IPS-18a (cell line): ENCODE results near the gene DUSP12.

ENCODE experiments used
- H3K27ac ChIP-seq: one replicate; pipeline ENCODE4 v1.5.1; 2013; ENCODE audit warnings: low read length
- H3K27me3 ChIP-seq: one replicate; pipeline ENCODE4 v1.6.1; 2013; ENCODE audit warnings: mild to moderate bottlenecking, low read length; ENCODE audit not compliant: control insufficient read depth, insufficient read depth
- H3K36me3 ChIP-seq: one replicate; pipeline ENCODE4 v1.6.1; 2013; ENCODE audit warnings: low read depth, low read length; ENCODE audit not compliant: control insufficient read depth
- H3K4me1 ChIP-seq: one replicate; pipeline ENCODE4 v1.6.1; 2013; ENCODE audit warnings: low read depth, low read length; ENCODE audit not compliant: control insufficient read depth
- H3K4me3 ChIP-seq: one replicate; pipeline ENCODE4 v1.5.1; 2013; ENCODE audit warnings: low read length
- H3K9ac ChIP-seq: one replicate; pipeline ENCODE4 v1.6.1; 2013; ENCODE audit warnings: mild to moderate bottlenecking, low read length, moderate library complexity
- H3K9me3 ChIP-seq: one replicate; pipeline ENCODE4 v1.6.1; 2013; ENCODE audit warnings: low read depth, low read length; ENCODE audit not compliant: control insufficient read depth

DUSP12 gene

GRCh38 chr1:161777261-161777660 is 27.7 kb downstream of the DUSP12 start:
- H3K27me3 ChIP-seq: no peaks in the 10 kb centered on the region
- H3K36me3 ChIP-seq: no peaks in the 10 kb centered on the region
- no peaks in the 10 kb centered on the region for H3K4me1 ChIP-seq
- no peaks in the 10 kb centered on the region for H3K9me3 ChIP-seq
- no peak overlapping the region for H3K9ac ChIP-seq
- H3K4me3 ChIP-seq: no peak overlapping the region
- no peak overlapping the region for H3K27ac ChIP-seq

DNA sequence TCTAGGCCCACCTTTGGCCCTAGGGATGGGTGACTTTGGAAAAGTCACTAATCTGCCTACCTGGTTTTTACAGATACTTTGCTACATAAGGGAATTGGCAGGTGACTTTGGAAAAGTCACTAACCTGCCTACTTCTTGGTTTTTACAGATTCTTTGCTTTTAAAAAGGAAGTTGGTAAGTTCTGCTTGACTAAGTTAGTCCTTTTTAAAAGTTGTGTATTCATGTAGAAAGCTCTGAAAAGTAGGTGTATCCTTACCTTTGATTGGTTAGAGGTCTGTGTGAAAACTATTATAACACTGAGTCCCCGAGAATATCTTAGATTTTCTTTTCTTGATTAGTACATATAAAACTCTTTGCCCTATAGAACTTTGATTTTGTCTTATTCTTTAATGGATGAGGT is 28.9 kb downstream of the DUSP12 start:
- Histone ChIP-seq H3K27ac (no peak overlapping the region), H3K9me3 (no peaks in the 10 kb centered on the region), H3K4me1 (no peaks in the 10 kb centered on the region), H3K27me3 (no peaks in the 10 kb centered on the region), H3K4me3 (no peak overlapping the region), H3K9ac (no peak overlapping the region), H3K36me3 (no peaks in the 10 kb centered on the region)

GRCh38 chr1:161779393-161779792 is 29.8 kb downstream of the DUSP12 start:
- H3K27ac ChIP-seq: no peak overlapping the region

DNA sequence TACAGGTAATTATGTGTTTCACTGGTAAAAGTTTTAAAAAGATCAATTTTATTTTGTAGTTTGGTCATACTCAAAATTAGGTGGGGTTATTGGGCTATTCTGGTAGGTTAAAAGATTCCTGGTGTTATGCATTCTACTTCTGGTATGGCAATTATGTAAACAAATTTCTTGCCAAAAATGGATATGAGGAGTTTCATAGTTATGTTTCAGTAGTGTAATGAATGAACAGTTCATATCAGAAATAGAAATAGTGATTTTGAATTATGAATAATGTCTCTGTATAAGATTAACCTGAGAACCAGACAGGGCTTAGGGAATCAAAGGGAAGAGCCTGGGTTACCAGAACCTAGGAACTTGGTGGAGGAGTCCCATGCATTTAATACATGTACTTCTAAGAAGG is 32.4 kb downstream of the DUSP12 start:
- H3K4me3 ChIP-seq: no peak overlapping the region
- H3K9ac ChIP-seq: no peak overlapping the region
- no peaks in the 10 kb centered on the region for H3K27me3 ChIP-seq
- H3K27ac ChIP-seq: no peak overlapping the region
- no peaks in the 10 kb centered on the region for H3K4me1 ChIP-seq
- H3K9me3 ChIP-seq: no peaks in the 10 kb centered on the region
- peaks cover 8% of the 10 kb centered on the region for H3K36me3 ChIP-seq

More at GRCh38 chr1:161779393-161779792, 29.8 kb downstream of the DUSP12 start:
- Histone ChIP-seq H3K4me1 (no peaks in the 10 kb centered on the region), H3K9me3 (no peaks in the 10 kb centered on the region), H3K36me3 (peaks cover 4% of the 10 kb centered on the region), H3K27me3 (no peaks in the 10 kb centered on the region), H3K9ac (no peak overlapping the region), H3K4me3 (no peak overlapping the region)

GRCh38 chr1:161782886-161783285 is 33.3 kb downstream of the DUSP12 start:
- no peaks in the 10 kb centered on the region for H3K27me3 ChIP-seq
- H3K4me3 ChIP-seq: no peak overlapping the region
- H3K36me3 ChIP-seq: peaks cover 9% of the 10 kb centered on the region

DNA sequence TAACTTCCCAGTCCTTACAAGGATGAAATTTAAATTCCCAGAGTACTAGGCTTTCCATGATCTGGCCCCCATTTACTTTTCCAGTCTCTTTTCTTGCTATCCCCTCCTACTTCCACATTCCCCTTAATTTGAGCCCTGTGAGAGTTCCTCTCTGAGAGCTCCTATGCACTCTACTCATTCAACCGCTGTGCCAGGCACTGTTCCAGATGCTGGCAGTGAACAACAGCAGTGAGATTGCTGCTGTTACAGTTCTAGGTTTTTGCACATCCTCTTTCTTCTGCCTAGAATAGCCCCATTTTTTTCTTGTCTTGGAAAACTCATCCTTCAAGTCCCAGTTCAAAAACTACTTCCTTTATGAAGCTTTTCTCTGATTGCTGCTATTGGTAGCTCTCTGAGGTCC is 35.4 kb downstream of the DUSP12 start:
- H3K36me3 ChIP-seq: peaks cover 9% of the 10 kb centered on the region
- H3K27me3 ChIP-seq: no peaks in the 10 kb centered on the region
- H3K9me3 ChIP-seq: no peaks in the 10 kb centered on the region
- no peak overlapping the region for H3K4me3 ChIP-seq
- no peaks in the 10 kb centered on the region for H3K4me1 ChIP-seq
- no peak overlapping the region for H3K9ac ChIP-seq
- no peak overlapping the region for H3K27ac ChIP-seq

More at GRCh38 chr1:161782886-161783285, 33.3 kb downstream of the DUSP12 start:
- no peaks in the 10 kb centered on the region for H3K4me1 ChIP-seq
- no peak overlapping the region for H3K9ac ChIP-seq
- no peaks in the 10 kb centered on the region for H3K9me3 ChIP-seq
- no peak overlapping the region for H3K27ac ChIP-seq

DNA sequence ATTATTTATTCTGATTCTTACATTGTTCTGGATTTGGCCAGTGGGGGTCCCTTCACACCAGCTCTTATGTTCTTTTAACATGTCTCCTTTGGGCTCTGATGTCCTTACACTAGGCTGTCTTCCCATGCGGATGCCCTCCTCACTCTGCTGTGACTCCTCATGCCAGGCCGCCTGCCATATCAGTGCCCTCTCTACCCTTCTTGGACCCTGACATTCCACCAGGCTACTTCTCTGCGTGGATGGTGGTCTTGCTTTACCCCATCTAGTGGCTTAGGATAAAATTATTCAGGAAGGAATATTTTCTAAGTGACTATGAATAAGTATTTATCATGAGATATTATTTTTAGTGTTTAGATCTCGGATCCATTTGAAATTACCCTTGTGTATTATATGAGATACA is 37.8 kb downstream of the DUSP12 start:
- Histone ChIP-seq H3K27ac (no peak overlapping the region), H3K4me3 (no peak overlapping the region), H3K9ac (no peak overlapping the region), H3K27me3 (no peaks in the 10 kb centered on the region), H3K9me3 (no peaks in the 10 kb centered on the region), H3K4me1 (no peaks in the 10 kb centered on the region), H3K36me3 (peaks cover 9% of the 10 kb centered on the region)

DNA sequence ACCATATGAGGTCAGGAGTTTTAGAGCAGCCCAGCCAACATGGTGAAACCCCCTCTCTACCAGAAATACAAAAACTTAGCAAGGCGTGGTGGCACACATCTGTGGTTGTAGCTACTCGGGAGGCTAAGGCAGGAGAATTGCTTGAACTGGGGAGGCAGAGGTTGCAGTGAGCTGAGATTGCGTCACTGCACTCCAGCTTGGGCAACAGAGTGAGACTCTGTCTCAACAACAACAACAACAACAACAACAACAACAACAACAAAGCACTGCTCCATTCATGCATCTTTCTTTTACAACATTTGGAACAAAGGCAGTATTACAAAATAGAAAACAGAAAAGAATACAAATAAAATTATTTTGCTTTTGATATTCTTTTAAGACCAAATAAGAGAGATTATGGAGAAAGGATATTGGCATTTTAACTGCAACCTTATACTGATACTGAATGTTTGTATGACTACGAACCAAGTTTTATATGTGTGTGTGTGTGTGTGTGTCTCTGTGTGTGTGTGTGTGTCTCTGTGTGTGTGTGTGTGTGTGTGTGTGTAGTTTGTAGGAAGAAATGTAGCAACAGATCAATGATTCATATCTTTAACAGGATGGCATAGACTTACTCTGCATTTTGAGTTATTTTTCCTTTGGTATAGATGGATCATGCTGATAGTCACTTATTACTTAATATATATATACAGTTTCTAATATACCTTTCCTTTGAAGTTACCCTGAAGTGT is 41.2 kb downstream of the DUSP12 start:
- no peak overlapping the region for H3K4me3 ChIP-seq
- peaks cover 5% of the 10 kb centered on the region for H3K36me3 ChIP-seq
- no peaks in the 10 kb centered on the region for H3K9me3 ChIP-seq
- no peak overlapping the region for H3K9ac ChIP-seq
- no peaks in the 10 kb centered on the region for H3K4me1 ChIP-seq
- no peaks in the 10 kb centered on the region for H3K27me3 ChIP-seq
- no peak overlapping the region for H3K27ac ChIP-seq

GRCh38 chr1:161791904-161792655 is 42.5 kb downstream of the DUSP12 start:
- Histone ChIP-seq H3K9ac (no peak overlapping the region), H3K4me1 (no peaks in the 10 kb centered on the region), H3K27me3 (no peaks in the 10 kb centered on the region), H3K4me3 (no peak overlapping the region), H3K36me3 (no peaks in the 10 kb centered on the region), H3K27ac (no peak overlapping the region), H3K9me3 (no peaks in the 10 kb centered on the region)

GRCh38 chr1:161792740-161793139 is 43.2 kb downstream of the DUSP12 start:
- H3K4me3 ChIP-seq: no peak overlapping the region
- H3K27ac ChIP-seq: no peak overlapping the region
- H3K27me3 ChIP-seq: no peaks in the 10 kb centered on the region
- no peak overlapping the region for H3K9ac ChIP-seq
- no peaks in the 10 kb centered on the region for H3K9me3 ChIP-seq
- H3K4me1 ChIP-seq: no peaks in the 10 kb centered on the region
- H3K36me3 ChIP-seq: no peaks in the 10 kb centered on the region

DNA sequence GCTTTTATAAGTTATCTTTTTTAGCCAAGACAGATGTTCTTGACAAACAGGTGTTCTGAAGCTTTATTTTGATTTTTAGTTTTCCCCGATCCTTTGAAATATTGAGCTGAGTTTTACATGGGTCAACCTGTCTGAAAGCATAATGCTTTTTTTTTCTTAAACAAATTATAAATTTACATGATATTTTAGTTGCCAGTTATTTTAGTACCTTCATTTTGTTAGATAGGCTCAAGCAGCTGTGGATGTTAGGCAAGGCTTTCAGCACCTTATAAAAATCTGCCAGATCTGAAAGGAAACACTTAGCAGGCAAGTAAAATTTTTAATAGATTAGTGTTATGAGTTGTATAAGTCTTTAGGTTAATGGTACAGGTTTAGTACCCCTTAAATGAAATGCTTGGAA is 50.2 kb downstream of the DUSP12 start:
- H3K27ac ChIP-seq: no peak overlapping the region
- no peaks in the 10 kb centered on the region for H3K36me3 ChIP-seq

GRCh38 chr1:161801955-161802354 is 52.4 kb downstream of the DUSP12 start:
- Histone ChIP-seq H3K4me3 (no peak overlapping the region), H3K4me1 (no peaks in the 10 kb centered on the region), H3K27ac (no peak overlapping the region), H3K36me3 (no peaks in the 10 kb centered on the region), H3K9me3 (no peaks in the 10 kb centered on the region), H3K27me3 (no peaks in the 10 kb centered on the region), H3K9ac (no peak overlapping the region)

More for the DNA sequence above, 50.2 kb downstream of the DUSP12 start:
- Histone ChIP-seq H3K4me3 (no peak overlapping the region), H3K9me3 (no peaks in the 10 kb centered on the region), H3K9ac (no peak overlapping the region), H3K4me1 (no peaks in the 10 kb centered on the region), H3K27me3 (no peaks in the 10 kb centered on the region)
